KMS-11 (cell line): ENCODE measurements around the gene TULP4.
"Not testable (repeated sequence)": the region's sequence is repeated elsewhere in the genome, so short reads cannot be mapped to it uniquely, and the experiment has no call there.

Experiments used
- H2AFZ ChIP-seq: fragments of 200-600 bp; sonication (generic); 2 replicates; pipeline ENCODE4 v1.6.1; 2016; ENCODE audit warnings: antibody characterized with exemption, mixed run types, low read depth
- H3K27ac ChIP-seq: fragments of 200-600 bp; sonication (generic); 2 replicates; pipeline ENCODE4 v1.6.1; 2016; ENCODE audit warnings: mild to moderate bottlenecking, mixed run types
- H3K27me3 ChIP-seq: fragments of 200-600 bp; sonication (generic); 2 replicates; pipeline ENCODE4 v1.6.1; 2017; ENCODE audit warnings: mild to moderate bottlenecking, low read depth, mixed run types, moderate library complexity; ENCODE audit not compliant: insufficient read depth
- H3K36me3 ChIP-seq: fragments of 200-600 bp; sonication (generic); 2 replicates; pipeline ENCODE4 v1.6.1; 2017; ENCODE audit warnings: mild to moderate bottlenecking, mixed run types; ENCODE audit not compliant: insufficient read depth
- H3K4me1 ChIP-seq: fragments of 200-600 bp; sonication (generic); 2 replicates; pipeline ENCODE4 v1.6.1; 2016; ENCODE audit warnings: mild to moderate bottlenecking, low read depth, mixed run types; ENCODE audit not compliant: poor library complexity, severe bottlenecking
- H3K4me2 ChIP-seq: fragments of 200-600 bp; sonication (generic); 2 replicates; pipeline ENCODE4 v1.7.0; 2016; ENCODE audit warnings: mild to moderate bottlenecking, mixed run types
- H3K4me3 ChIP-seq: fragments of 200-600 bp; sonication (generic); IDR thresholded peaks from 2 replicates; pipeline ENCODE4 v1.6.1; 2017; ENCODE audit warnings: low read depth, low read length, mixed read lengths; ENCODE audit not compliant: insufficient read depth
- H3K79me2 ChIP-seq: fragments of 200-600 bp; sonication (generic); 2 replicates; pipeline ENCODE4 v1.6.1; 2016; ENCODE audit warnings: low read depth, mixed run types; ENCODE audit not compliant: insufficient read depth
- H3K9ac ChIP-seq: fragments of 200-600 bp; sonication (generic); 2 replicates; pipeline ENCODE4 v1.6.1; 2016; ENCODE audit warnings: mild to moderate bottlenecking, mixed run types
- H4K20me1 ChIP-seq: fragments of 200-600 bp; sonication (generic); 2 replicates; pipeline ENCODE4 v1.6.1; 2016; ENCODE audit warnings: mild to moderate bottlenecking, mixed run types; ENCODE audit not compliant: insufficient read depth
- CTCF ChIP-seq: fragments of 200-600 bp; sonication (generic); conservative IDR thresholded peaks from 2 replicates; pipeline ENCODE4 v1.6.1; 2017; ENCODE audit warnings: low read depth, mild to moderate bottlenecking, antibody characterized with exemption, low read length, moderate library complexity, mixed read lengths

Gene TULP4

GRCh38 chr6:158398252-158399024 lies 86.2 kb downstream of the TULP4 start:
- Histone ChIP-seq H4K20me1 (no peaks in the 10 kb centered on the region), H2AFZ (no peak overlapping the region), H3K79me2 (no peaks in the 10 kb centered on the region), H3K4me1 (no peaks in the 10 kb centered on the region), H3K27ac (no peak overlapping the region), H3K4me3 (no peak overlapping the region), H3K9ac (no peak overlapping the region), H3K4me2 (no peak overlapping the region), H3K36me3 (no peaks in the 10 kb centered on the region), H3K27me3 (no peaks in the 10 kb centered on the region)
- TF ChIP-seq CTCF: no peak

GRCh38 chr6:158399040-158399700 lies 86.9 kb downstream of the TULP4 start:
- Histone ChIP-seq H2AFZ (no peak overlapping the region), H3K27ac (no peak overlapping the region), H3K4me2 (no peak overlapping the region), H3K9ac (no peak overlapping the region), H3K4me3 (no peak overlapping the region), H4K20me1 (no peaks in the 10 kb centered on the region), H3K36me3 (no peaks in the 10 kb centered on the region), H3K79me2 (no peaks in the 10 kb centered on the region), H3K4me1 (no peaks in the 10 kb centered on the region), H3K27me3 (no peaks in the 10 kb centered on the region)
- TF ChIP-seq CTCF: no peak

GRCh38 chr6:158402184-158402583 lies 89.9 kb downstream of the TULP4 start:
- Histone ChIP-seq H3K79me2 (no peaks in the 10 kb centered on the region), H2AFZ (no peak overlapping the region), H3K4me3 (no peak overlapping the region), H3K9ac (no peak overlapping the region), H3K27ac (no peak overlapping the region), H3K4me2 (no peak overlapping the region), H3K27me3 (no peaks in the 10 kb centered on the region), H3K36me3 (no peaks in the 10 kb centered on the region), H3K4me1 (no peaks in the 10 kb centered on the region), H4K20me1 (no peaks in the 10 kb centered on the region)
- no peak for TF ChIP-seq CTCF

- not testable (repeated sequence) for H3K4me3 ChIP-seq, H2AFZ ChIP-seq, H3K4me2 ChIP-seq, H3K27ac ChIP-seq, H4K20me1 ChIP-seq, H3K27me3 ChIP-seq, H3K9ac ChIP-seq, H3K36me3 ChIP-seq, H3K79me2 ChIP-seq, H3K4me1 ChIP-seq
Measured at GRCh38 chr6:158405321-158405831, 93.1 kb downstream of the TULP4 start.

GRCh38 chr6:158405933-158406332 lies 93.7 kb downstream of the TULP4 start:
- H3K9ac ChIP-seq: no peak overlapping the region
- no peaks in the 10 kb centered on the region for H3K4me1 ChIP-seq
- H3K36me3 ChIP-seq: no peaks in the 10 kb centered on the region
- H3K79me2 ChIP-seq: no peaks in the 10 kb centered on the region; the same call in none of the 2 replicates
- H3K4me2 ChIP-seq: no peak overlapping the region
- TF ChIP-seq CTCF: no peak
- H3K27ac ChIP-seq: no peak overlapping the region
- no peak overlapping the region for H2AFZ ChIP-seq
- H3K4me3 ChIP-seq: no peak overlapping the region
- H3K27me3 ChIP-seq: no peaks in the 10 kb centered on the region; the same call in 1 of the 2 replicates
- H4K20me1 ChIP-seq: no peaks in the 10 kb centered on the region
